PFSK-1 (cell line): ENCODE results near the gene TRIM7.

Source experiments
- FOXP2 ChIP-seq: optimal IDR thresholded peaks from 2 replicates; pipeline ENCODE3; 2011; ENCODE audit warnings: borderline replicate concordance, control low read depth, inconsistent platforms; ENCODE audit not compliant: insufficient read depth; ENCODE audit errors: extremely low read length, extremely low read depth
- POLR2AphosphoS5 ChIP-seq: IDR thresholded peaks from 2 replicates; pipeline ENCODE4 v1.6.1; 2012; ENCODE audit warnings: low read depth, mild to moderate bottlenecking, control low read depth, low read length, moderate library complexity
- REST ChIP-seq, 2 experiments: IDR thresholded peaks; 2 replicates each; pipeline versions ENCODE4 v1.6.1 to v1.8.0; 2011 to 2012; ENCODE audit warnings: low read depth in 2 of 2, low read length in 2 of 2, control low read depth in 1 of 2, inconsistent platforms in 1 of 2, mild to moderate bottlenecking in 1 of 2, moderate library complexity in 1 of 2; ENCODE audit not compliant: insufficient read depth in 1 of 2
- SIN3A ChIP-seq: IDR thresholded peaks from 2 replicates; pipeline ENCODE4 v1.6.1; 2012; ENCODE audit warnings: mild to moderate bottlenecking, low read length, moderate library complexity, borderline replicate concordance; ENCODE audit not compliant: insufficient read depth
- TAF1 ChIP-seq: IDR thresholded peaks from 2 replicates; pipeline ENCODE4 v1.6.1; 2012; ENCODE audit warnings: low read length, control low read depth, borderline replicate concordance; ENCODE audit not compliant: insufficient read depth

TRIM7 gene

GRCh38 chr5:181222630-181223057 lies 17.6 kb upstream of the TRIM7 start:
- TF ChIP-seq TAF1 (no peak), SIN3A (no peak), FOXP2 (no peak), POLR2AphosphoS5 (no peak), REST (IDR thresholded peaks at IDR 0.05; ENCODE audit: insufficient read depth in 1 of 2, low read depth in 2 of 2, low read length in 2 of 2) (no peak)

- TF ChIP-seq FOXP2 (no peak), REST (IDR thresholded peaks at IDR 0.05; ENCODE audit: insufficient read depth in 1 of 2, low read depth in 2 of 2, low read length in 2 of 2) (no peak), TAF1 (no peak), POLR2AphosphoS5 (no peak), SIN3A (no peak)
Measured at GRCh38 chr5:181221792-181222629, 17.0 kb upstream of the TRIM7 start.

- no peak for TF ChIP-seq REST (IDR thresholded peaks at IDR 0.05; ENCODE audit: insufficient read depth in 1 of 2, low read depth in 2 of 2, low read length in 2 of 2)
- no peak for TF ChIP-seq POLR2AphosphoS5
- TF ChIP-seq SIN3A = no peak
- no peak for TF ChIP-seq FOXP2
- no peak for TF ChIP-seq TAF1
Measured at GRCh38 chr5:181221105-181221791, 16.3 kb upstream of the TRIM7 start.

GRCh38 chr5:181220178-181220515 lies 15.2 kb upstream of the TRIM7 start:
- TF ChIP-seq POLR2AphosphoS5 (no peak), REST (IDR thresholded peaks at IDR 0.05; ENCODE audit: insufficient read depth in 1 of 2, low read depth in 2 of 2, low read length in 2 of 2) (no peak), TAF1 (no peak), FOXP2 (no peak), SIN3A (no peak)
